ENCODE results near the gene REPIN1. TPM values are rescaled to one million over a fixed set of nuclear protein-coding genes. Genes with fewer than 3 reads are reported as not detected.
"Not testable (repeated sequence)": the region's sequence is repeated elsewhere in the genome, so short reads cannot be mapped to it uniquely, and the experiment has no call there.

Gene REPIN1
- total RNA-seq, 1 donor from 2014 or later: 86.0 TPM

DNA sequence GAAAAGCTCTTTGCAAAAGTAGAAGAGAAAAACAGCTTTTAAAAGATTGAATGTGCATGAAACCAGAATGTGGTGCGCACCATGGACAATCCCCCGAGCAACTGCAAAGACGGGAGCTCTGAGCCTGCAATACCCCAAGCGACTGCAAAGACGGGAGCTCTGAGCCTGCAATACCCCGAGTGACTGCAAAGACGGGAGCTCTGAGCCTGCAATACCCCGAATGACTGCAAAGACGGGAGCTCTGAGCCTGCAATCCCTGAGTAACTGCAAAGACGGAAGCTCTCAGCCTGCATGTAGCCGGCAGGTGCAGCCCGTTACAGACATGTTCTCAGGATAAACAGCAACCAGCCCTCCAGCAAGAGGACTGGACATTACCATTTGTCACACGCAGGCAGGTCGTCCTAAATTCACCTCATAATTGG, 16.7 kb downstream of the REPIN1 start:
- intact Hi-C loops (cut with DNase I): no loop called here
- Histone ChIP-seq H3K36me3 (no peaks in the 10 kb centered on the region), H3K27me3 (ENCODE audit: low read depth) (no peaks in the 10 kb centered on the region), H3K4me1 (peaks cover 9% of the 10 kb centered on the region), H3K4me3 (no peak overlapping the region), H3K9me3 (no peaks in the 10 kb centered on the region), H3K27ac (no peak overlapping the region)
- TF ChIP-seq, protein P1, sequence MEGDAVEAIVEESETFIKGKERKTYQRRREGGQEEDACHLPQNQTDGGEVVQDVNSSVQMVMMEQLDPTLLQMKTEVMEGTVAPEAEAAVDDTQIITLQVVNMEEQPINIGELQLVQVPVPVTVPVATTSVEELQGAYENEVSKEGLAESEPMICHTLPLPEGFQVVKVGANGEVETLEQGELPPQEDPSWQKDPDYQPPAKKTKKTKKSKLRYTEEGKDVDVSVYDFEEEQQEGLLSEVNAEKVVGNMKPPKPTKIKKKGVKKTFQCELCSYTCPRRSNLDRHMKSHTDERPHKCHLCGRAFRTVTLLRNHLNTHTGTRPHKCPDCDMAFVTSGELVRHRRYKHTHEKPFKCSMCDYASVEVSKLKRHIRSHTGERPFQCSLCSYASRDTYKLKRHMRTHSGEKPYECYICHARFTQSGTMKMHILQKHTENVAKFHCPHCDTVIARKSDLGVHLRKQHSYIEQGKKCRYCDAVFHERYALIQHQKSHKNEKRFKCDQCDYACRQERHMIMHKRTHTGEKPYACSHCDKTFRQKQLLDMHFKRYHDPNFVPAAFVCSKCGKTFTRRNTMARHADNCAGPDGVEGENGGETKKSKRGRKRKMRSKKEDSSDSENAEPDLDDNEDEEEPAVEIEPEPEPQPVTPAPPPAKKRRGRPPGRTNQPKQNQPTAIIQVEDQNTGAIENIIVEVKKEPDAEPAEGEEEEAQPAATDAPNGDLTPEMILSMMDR (IDR thresholded peaks at IDR 0.05): no peak
- DNase-seq (no peak), ATAC-seq (no peak)

DNA sequence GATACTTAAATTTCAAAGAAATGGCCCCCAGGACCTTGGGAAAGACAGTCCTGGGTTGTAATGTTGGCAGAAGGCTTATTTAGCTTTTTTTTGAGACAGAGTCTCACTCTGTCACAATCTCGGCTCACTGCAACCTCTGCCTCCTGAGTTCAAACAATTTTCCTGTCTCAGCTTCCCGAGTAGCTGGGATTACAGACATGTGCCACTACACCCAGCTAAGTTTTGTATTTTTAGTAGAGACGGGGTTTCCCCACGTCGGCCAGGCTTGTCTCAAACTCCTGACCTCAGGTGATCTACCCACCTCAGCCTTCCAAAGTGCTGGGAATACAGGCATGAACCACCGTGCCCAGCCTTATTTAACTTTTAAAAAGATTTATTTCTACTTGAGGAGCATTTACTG, 17.3 kb downstream of the REPIN1 start:
- H3K4me3 ChIP-seq; ATAC-seq; H3K36me3 ChIP-seq; H3K9me3 ChIP-seq; H3K27ac ChIP-seq; intact Hi-C loops (cut with DNase I); H3K27me3 ChIP-seq (ENCODE audit: low read depth); H3K4me1 ChIP-seq; DNase-seq: not testable (repeated sequence)

DNA sequence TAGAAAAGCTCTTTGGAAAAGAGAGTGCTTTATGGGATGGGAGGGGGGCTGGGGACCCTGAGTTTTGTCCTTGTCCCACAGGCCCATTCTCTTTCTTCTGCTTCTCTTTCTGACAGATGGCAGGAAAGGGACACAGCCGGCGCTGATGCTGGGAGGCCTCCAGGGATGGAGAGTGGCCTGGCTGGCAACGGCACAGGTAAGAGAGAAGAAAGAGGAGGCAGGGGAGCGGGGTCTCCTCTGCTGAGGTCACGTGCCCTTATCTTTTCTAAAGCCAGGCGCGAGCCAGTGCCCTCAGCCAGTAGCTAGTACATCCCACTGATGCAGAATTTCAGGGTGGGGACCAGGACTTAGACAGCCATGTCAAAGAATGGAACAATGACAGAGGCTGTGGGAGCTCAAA, 19.7 kb downstream of the REPIN1 start:
- TF ChIP-seq, protein P1 (IDR thresholded peaks at IDR 0.05): no peak
- H3K36me3 ChIP-seq: no peaks in the 10 kb centered on the region
- H3K27ac ChIP-seq: no peak overlapping the region
- no peaks in the 10 kb centered on the region for H3K9me3 ChIP-seq
- H3K27me3 ChIP-seq (ENCODE audit: low read depth): no peaks in the 10 kb centered on the region
- peaks cover 6% of the 10 kb centered on the region for H3K4me1 ChIP-seq
- intact Hi-C loops (cut with DNase I): no loop called here
- no peak overlapping the region for H3K4me3 ChIP-seq
- ATAC-seq: no peak
- no peak for DNase-seq

DNA sequence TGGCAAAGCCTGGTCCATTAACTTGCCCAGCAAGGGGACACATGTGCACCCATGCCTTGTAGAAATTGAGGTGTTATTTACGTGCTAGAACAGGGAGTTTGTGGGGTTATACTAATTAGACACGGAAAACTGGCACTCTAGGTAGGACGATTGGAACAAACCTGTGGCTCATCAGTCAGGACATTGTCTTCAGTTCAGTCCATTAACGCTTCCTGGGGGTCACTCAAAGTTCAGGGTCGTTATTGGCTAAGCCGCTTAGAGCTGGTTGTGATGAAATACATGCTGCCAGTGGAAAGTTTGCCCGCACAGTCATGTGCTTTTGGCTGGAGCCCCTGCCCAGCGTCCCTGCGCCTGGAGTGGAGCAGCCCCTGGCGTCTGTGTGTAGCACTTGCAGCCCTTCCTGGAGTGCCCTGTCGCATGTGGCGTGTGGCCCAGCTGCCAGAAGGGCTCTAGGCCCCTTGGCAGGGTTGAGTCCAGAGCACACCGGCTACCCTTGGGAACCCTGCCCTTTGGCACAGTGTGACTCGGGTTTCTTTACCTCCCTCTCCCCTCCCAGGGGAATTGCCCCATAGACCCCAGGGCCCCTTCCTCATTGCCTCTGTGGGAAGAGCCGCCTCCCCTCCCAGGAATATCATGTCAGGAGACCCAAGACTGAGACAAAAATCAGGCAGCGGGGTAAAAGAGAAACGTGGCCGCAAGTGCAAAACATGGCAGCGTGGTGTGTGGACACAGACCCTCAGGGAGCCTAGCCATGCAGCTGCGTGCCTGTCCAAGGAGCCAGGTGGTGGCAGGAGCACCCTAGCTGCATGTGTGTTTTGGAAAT, 20.3 kb downstream of the REPIN1 start:
- Histone ChIP-seq H3K9me3 (no peaks in the 10 kb centered on the region), H3K36me3 (no peaks in the 10 kb centered on the region), H3K27me3 (ENCODE audit: low read depth) (no peaks in the 10 kb centered on the region), H3K27ac (no peak overlapping the region), H3K4me1 (peaks cover 6% of the 10 kb centered on the region), H3K4me3 (no peak overlapping the region)
- ATAC-seq: peak; percentile 94 to 97
- TF ChIP-seq, protein P1 (IDR thresholded peaks at IDR 0.05): peak; percentile 74
- intact Hi-C loops (cut with DNase I): no loop called here
- DNase-seq: peak; percentile 87

DNA sequence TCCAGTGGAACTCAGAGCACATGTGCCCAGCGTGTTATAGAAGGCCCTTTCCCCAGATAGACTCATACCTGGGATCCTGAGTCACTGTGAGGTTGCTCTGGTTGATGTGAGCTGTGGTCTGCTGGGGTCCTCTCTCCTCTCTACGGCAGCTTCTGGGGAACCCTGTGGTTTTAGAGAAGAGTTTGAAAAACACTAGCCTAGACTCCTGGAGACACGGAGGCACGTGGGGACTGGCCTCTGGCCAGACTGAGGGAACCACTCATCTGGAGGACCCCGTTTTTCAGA, 20.9 kb downstream of the REPIN1 start:
- Histone ChIP-seq H3K4me1 (peaks cover 6% of the 10 kb centered on the region), H3K27ac (no peak overlapping the region), H3K27me3 (ENCODE audit: low read depth) (no peaks in the 10 kb centered on the region), H3K4me3 (no peak overlapping the region), H3K36me3 (no peaks in the 10 kb centered on the region), H3K9me3 (no peaks in the 10 kb centered on the region)
- ATAC-seq: no peak
- intact Hi-C loops (cut with DNase I): no loop called here
- TF ChIP-seq, protein P1 (IDR thresholded peaks at IDR 0.05): no peak
- DNase-seq: no peak

DNA sequence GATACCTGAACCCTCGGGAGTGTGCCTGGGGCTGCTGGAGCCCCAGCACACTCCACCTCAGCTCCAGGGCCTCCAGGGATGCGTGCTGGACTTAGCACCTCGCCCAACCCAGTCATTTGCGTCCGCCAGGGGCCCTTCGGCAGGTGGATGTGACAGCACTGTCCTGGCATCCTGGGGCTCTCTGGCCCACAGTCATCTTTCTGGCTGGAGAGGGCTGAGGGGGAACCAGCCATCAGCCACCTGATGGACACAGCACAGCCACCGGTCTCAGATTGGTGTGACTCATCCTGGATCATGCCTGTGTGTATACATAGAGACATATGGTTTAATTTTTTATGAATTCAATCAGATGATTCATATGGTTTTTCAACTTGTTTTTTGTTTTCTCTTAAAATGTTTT, 21.6 kb downstream of the REPIN1 start:
- H3K9me3 ChIP-seq: no peaks in the 10 kb centered on the region
- TF ChIP-seq, protein P1 (IDR thresholded peaks at IDR 0.05): no peak
- no peaks in the 10 kb centered on the region for H3K27me3 ChIP-seq (ENCODE audit: low read depth)
- no peak overlapping the region for H3K4me3 ChIP-seq
- ATAC-seq (no peak), DNase-seq (no peak)
- H3K27ac ChIP-seq: no peak overlapping the region
- intact Hi-C loops (cut with DNase I): no loop called here
- H3K36me3 ChIP-seq: no peaks in the 10 kb centered on the region
- H3K4me1 ChIP-seq: peaks cover 6% of the 10 kb centered on the region

Data from lower lobe of right lung (tissue), 2 donors.